IPS DF 6.9 (cell line): ENCODE data around the gene POTEH.
"Not testable (repeated sequence)": the region's sequence is repeated elsewhere in the genome, so short reads cannot be mapped to it uniquely, and the experiment has no call there.

Experiments
- DNase-seq: peaks from one replicate; pipeline ENCODE4 v3.0.0-alpha.2; 2013; ENCODE audit warnings: low read depth, low spot score
- H3K27ac ChIP-seq: one replicate; pipeline ENCODE4 v1.5.1; 2013; ENCODE audit warnings: low read length, control low read depth
- H3K27me3 ChIP-seq: 2 replicates; pipeline ENCODE4 v1.6.1; 2013; ENCODE audit warnings: mild to moderate bottlenecking, low read length; ENCODE audit not compliant: control insufficient read depth, insufficient read depth
- H3K36me3 ChIP-seq: 2 replicates; pipeline ENCODE4 v1.6.1; 2013; ENCODE audit warnings: low read length; ENCODE audit not compliant: control insufficient read depth, insufficient read depth
- H3K4me1 ChIP-seq: 2 replicates; pipeline ENCODE4 v1.6.1; 2013; ENCODE audit warnings: low read length; ENCODE audit not compliant: control insufficient read depth, insufficient read depth
- H3K4me3 ChIP-seq: 2 replicates; pipeline ENCODE4 v1.5.1; 2013; ENCODE audit warnings: mild to moderate bottlenecking, low read length
- H3K9me3 ChIP-seq: 2 replicates; pipeline ENCODE4 v1.6.1; 2013; ENCODE audit warnings: low read length, inconsistent platforms; ENCODE audit not compliant: control insufficient read depth, insufficient read depth
- WGBS: extraction: QIAGEN DNeasy Blood & Tissue Kit; methylation state at CpG from one replicate; pipeline ENCODE4 v1.1.7; 2013; ENCODE audit warnings: mixed read lengths, missing lambda C conversion rate; ENCODE audit not compliant: insufficient read length, insufficient coverage; 5-methylcytosine and 5-hydroxymethylcytosine counted together

The POTEH gene

GRCh38 chr22:15689749-15690125 lies at the start of gene POTEH:
POTEH (plus strand) TSS chr22:15690026; CDS start chr22:15690078, 52 bp downstream.
- not testable (repeated sequence) for H3K4me1 ChIP-seq, H3K4me3 ChIP-seq, H3K9me3 ChIP-seq, H3K36me3 ChIP-seq, H3K27ac ChIP-seq, H3K27me3 ChIP-seq, DNase-seq
- WGBS = no CpG with 5 or more reads among the region's 11 CpGs

DNA sequence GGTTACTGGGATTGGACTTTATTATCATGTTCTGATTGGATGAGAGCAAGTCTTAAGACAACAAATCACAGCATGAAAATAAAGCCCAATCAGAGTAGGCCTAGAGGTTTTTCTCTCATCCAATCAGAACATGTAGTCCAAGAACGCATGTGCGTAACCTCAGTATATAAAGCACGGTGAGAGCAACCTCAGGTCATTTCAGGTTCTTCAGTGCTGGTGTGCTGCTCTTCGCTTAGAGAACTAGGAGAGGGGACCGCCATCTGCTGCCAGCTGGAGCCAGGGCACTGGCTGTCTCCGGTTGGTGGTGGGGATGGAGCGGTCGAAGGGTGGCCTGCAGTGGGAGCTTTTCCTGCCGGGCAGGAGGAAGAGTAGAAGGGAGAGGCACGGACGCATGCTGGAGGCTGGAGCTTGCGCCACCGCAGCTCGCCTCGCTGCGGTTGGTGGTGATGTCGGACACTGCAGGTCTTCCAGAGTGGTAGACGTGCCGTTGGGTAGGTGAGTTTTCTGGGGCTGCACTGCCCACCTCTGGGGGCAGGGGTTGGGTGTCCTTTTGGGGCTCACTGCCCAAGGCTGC lies 47.5 kb upstream of the POTEH start:
- not testable (repeated sequence) for DNase-seq, H3K9me3 ChIP-seq, H3K4me1 ChIP-seq, H3K27me3 ChIP-seq, H3K27ac ChIP-seq, H3K4me3 ChIP-seq, H3K36me3 ChIP-seq
- WGBS = no CpG with 5 or more reads among the region's 19 CpGs

DNA sequence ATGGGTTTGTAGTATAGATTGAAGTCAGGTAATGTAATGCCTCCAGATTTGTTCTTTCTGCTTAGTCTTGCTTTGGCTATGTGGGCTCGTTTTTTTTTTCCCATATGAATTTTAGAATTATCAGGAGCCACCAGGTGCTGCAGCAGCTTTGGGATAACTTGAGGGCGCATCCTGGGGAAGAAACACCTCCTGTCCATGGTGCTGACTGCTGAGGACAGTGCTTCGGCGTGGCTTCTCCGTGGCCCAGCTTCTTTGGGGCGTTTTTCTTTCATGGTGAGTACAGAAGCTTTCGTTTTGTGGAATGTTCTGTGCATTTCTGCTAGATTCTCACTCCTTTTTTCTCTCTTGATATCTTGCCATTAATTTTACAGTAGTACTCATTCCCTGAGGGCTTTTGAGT lies 37.9 kb upstream of the POTEH start:
- DNase-seq, H3K27me3 ChIP-seq, H3K36me3 ChIP-seq, H3K4me3 ChIP-seq, H3K27ac ChIP-seq, H3K4me1 ChIP-seq, H3K9me3 ChIP-seq: not testable (repeated sequence)
- WGBS = no CpG with 5 or more reads among the region's 7 CpGs

- H3K27me3 ChIP-seq, H3K9me3 ChIP-seq, H3K36me3 ChIP-seq, H3K4me1 ChIP-seq, H3K4me3 ChIP-seq, H3K27ac ChIP-seq, DNase-seq: not testable (repeated sequence)
- no CpG with 5 or more reads among the region's 6 CpGs for WGBS
Measured at GRCh38 chr22:15652738-15653137, 37.1 kb upstream of the POTEH start.

DNA sequence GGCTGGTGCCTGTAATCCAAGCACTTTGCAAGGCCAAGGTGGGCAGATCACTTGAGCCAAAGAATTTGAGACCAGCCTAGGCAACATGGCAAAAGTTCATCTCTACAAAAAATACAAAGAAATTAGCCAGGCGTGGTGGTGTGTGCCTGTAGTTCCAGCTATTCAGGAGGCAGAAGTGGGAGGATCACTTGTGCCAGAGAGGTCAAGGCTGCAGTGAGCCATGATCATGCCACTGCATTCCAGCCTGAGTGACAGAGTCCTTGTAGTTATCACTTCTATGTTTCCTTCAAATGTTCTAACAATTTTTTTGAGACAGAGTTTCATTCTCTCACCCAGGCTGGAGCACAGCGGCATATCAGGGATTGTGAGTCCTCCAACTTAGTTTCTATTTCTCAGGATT lies 36.6 kb upstream of the POTEH start:
- not testable (repeated sequence) for DNase-seq, H3K27ac ChIP-seq, H3K4me3 ChIP-seq, H3K9me3 ChIP-seq, H3K4me1 ChIP-seq, H3K27me3 ChIP-seq, H3K36me3 ChIP-seq
- no CpG with 5 or more reads among the region's 2 CpGs for WGBS

DNA sequence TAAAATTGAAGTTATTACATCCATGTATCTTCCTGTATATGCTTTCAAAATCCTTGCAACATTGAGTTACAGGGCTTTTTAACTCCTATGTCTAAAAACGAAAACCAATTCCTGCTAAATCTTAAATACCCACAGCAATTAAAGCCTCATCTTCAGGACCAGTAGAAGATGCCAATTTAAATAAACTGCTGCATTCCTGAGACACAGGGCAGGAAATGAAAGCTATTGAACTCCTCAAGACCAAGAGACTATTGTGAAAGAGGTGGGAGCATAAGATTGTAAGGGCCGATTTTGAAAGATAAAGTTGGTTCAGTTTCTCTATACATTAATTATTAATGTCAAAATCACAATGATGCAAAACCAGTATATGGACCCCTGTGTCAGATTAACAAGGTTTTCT lies 28.7 kb upstream of the POTEH start:
- H3K4me1 ChIP-seq, DNase-seq, H3K4me3 ChIP-seq, H3K27me3 ChIP-seq, H3K27ac ChIP-seq, H3K36me3 ChIP-seq, H3K9me3 ChIP-seq: not testable (repeated sequence)
- no CpG with 5 or more reads among the region's 2 CpGs for WGBS

DNA sequence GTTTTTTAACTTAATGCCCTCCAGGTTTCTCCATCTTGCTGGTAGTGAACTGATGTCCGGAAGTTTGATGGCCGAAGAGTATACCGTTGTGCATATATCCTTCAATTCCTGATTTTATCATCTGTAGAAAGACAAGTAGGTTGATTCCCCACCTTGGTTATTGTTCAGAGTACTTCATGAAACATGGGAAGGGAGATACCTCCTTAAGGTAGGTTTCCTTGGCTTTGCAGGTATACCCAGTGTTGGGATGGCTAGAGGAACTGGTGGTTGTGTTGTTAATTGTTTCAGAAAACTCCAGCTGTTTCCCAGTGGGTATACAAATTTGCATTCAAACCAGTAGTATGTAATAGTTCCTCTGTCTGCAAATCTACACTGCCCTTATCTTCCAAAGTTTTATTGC lies 25.1 kb upstream of the POTEH start:
- not testable (repeated sequence) for DNase-seq, H3K9me3 ChIP-seq, H3K4me3 ChIP-seq, H3K36me3 ChIP-seq, H3K27me3 ChIP-seq, H3K4me1 ChIP-seq, H3K27ac ChIP-seq
- WGBS = no CpG with 5 or more reads among the region's 3 CpGs

DNA sequence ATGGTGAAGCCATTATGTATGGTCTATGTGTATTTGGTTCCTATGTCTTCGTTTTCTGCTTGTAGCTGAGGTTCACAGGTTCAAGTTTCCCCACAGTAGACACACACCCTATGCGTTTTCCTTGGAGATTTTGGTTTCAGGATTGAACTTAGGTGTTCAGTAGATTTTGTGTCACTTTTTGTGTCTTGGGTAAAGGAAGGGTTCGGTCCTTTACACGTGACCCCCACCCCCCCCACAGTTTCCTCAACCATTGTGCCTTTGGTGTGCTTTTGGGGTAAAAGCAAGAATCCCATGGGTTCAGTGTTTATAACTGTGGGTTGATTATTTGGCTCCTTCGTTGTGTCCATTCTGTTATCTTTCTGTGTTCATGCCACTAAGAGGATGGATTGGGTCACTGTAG lies 24.3 kb upstream of the POTEH start:
- WGBS = no CpG with 5 or more reads among the region's 5 CpGs
- H3K36me3 ChIP-seq, H3K9me3 ChIP-seq, H3K4me3 ChIP-seq, DNase-seq, H3K27ac ChIP-seq, H3K27me3 ChIP-seq, H3K4me1 ChIP-seq: not testable (repeated sequence)

- H3K27ac ChIP-seq, H3K4me1 ChIP-seq, H3K9me3 ChIP-seq, DNase-seq, H3K27me3 ChIP-seq, H3K36me3 ChIP-seq, H3K4me3 ChIP-seq: not testable (repeated sequence)
- WGBS = no CpG with 5 or more reads among the region's 12 CpGs
Measured at GRCh38 chr22:15669430-15669829, 20.4 kb upstream of the POTEH start.

DNA sequence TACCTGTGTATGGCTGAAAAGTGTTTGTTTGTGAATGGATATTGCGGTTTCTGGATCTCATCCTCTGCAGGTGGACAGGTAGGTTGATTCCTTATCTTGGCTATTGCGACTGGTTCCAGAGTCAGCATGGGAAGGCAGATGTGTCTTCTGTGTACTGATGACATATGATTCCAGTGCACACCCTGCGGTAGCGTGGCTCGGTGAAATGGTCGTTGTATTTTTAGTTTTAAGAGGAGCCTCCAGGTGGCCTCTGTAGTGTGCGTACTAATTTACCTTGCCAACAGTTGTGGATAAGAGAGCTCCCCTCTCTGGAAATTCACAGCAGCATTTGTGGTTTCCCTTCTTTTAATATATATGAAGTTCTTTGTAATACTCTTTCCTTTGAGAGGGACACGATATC lies 10.1 kb upstream of the POTEH start:
- not testable (repeated sequence) for DNase-seq, H3K36me3 ChIP-seq, H3K4me1 ChIP-seq, H3K27ac ChIP-seq, H3K27me3 ChIP-seq, H3K4me3 ChIP-seq, H3K9me3 ChIP-seq
- no CpG with 5 or more reads among the region's 8 CpGs for WGBS

GRCh38 chr22:15684115-15684514 lies 5.7 kb upstream of the POTEH start:
- H3K4me3 ChIP-seq, DNase-seq, H3K36me3 ChIP-seq, H3K9me3 ChIP-seq, H3K27me3 ChIP-seq, H3K27ac ChIP-seq, H3K4me1 ChIP-seq: not testable (repeated sequence)
- WGBS = no CpG with 5 or more reads among the region's 3 CpGs
